HEK293 (cell line): ENCODE measurements around the gene CBR1.

Experiments
- CTCF ChIA-PET: fragments of 350-600 bp; formaldehyde crosslinking; extraction: SDS; loops from one replicate; lab custom pipeline; 2021; ENCODE audit warnings: antibody characterized with exemption; lab: Yijun Ruan, JAX
- POLR2A ChIA-PET: fragments of 300-600 bp; formaldehyde crosslinking; extraction: SDS; loops from one replicate; lab custom pipeline; 2020; ENCODE audit warnings: antibody characterized with exemption, inconsistent platforms; lab: Yijun Ruan, JAX
- H3K27ac ChIP-seq: fragments of 200-500 bp; sonication (Bioruptor generic); 2 replicates; pipeline ENCODE4 v1.5.1; 2014; ENCODE audit warnings: low read depth, low read length, control low read depth, inconsistent platforms; ENCODE audit errors: extremely low read depth
- H3K36me3 ChIP-seq, 2 experiments: fragments of 200-500 bp in 1 of 2; sonication (Bioruptor generic) in 1 of 2; 1 replicate in 1 of 2; 2 replicates in 1 of 2; pipeline ENCODE4 v1.5.1; 2014 to 2017; ENCODE audit warnings: inconsistent platforms in 2 of 2, low read length in 2 of 2; ENCODE audit not compliant: control insufficient read depth in 2 of 2, insufficient read depth in 1 of 2
- H3K4me1 ChIP-seq: fragments of 200-500 bp; sonication (Bioruptor generic); 2 replicates; pipeline ENCODE4 v1.5.1; 2014; ENCODE audit warnings: mild to moderate bottlenecking, low read length, inconsistent platforms; ENCODE audit not compliant: control insufficient read depth, insufficient read depth
- H3K4me3 ChIP-seq: 2 replicates; pipeline ENCODE4 v1.5.1; 2011; ENCODE audit warnings: low read depth, mild to moderate bottlenecking, control low read depth, low read length, moderate library complexity
- H3K9me3 ChIP-seq: fragments of 200-500 bp; sonication (Bioruptor generic); 2 replicates; pipeline ENCODE4 v1.5.1; 2014; ENCODE audit warnings: low read depth, low read length, inconsistent platforms; ENCODE audit not compliant: control insufficient read depth, insufficient read depth
- ELK4 ChIP-seq: IDR thresholded peaks from 2 replicates; pipeline ENCODE4 v1.6.1; 2011; ENCODE audit warnings: mild to moderate bottlenecking, low read depth, low read length, borderline replicate concordance
- FEZF1 ChIP-seq: fragments of 450-650 bp; formaldehyde crosslinking; IDR thresholded peaks from 2 replicates; pipeline ENCODE4 v1.5.1; 2016; ENCODE audit warnings: missing biosample characterization, missing genetic modification characterization
- KLF1 ChIP-seq: fragments of 450-650 bp; formaldehyde crosslinking; IDR thresholded peaks from 2 replicates; pipeline ENCODE4 v1.5.1; 2016; ENCODE audit warnings: missing biosample characterization, missing genetic modification characterization
- RBAK ChIP-seq: fragments of 450-650 bp; formaldehyde crosslinking; IDR thresholded peaks from 2 replicates; pipeline ENCODE4 v1.5.1; 2016; ENCODE audit warnings: missing biosample characterization, missing genetic modification characterization
- SCRT1 ChIP-seq: fragments of 450-650 bp; formaldehyde crosslinking; IDR thresholded peaks from 2 replicates; pipeline ENCODE4 v1.5.1; 2016; ENCODE audit warnings: missing biosample characterization, missing genetic modification characterization, borderline replicate concordance
- SCRT2 ChIP-seq: fragments of 450-650 bp; formaldehyde crosslinking; IDR thresholded peaks from 2 replicates; pipeline ENCODE4 v1.5.1; 2016; ENCODE audit warnings: missing biosample characterization, missing genetic modification characterization
- ZNF23 ChIP-seq: fragments of 450-650 bp; formaldehyde crosslinking; IDR thresholded peaks from 2 replicates; pipeline ENCODE4 v1.5.1; 2016; ENCODE audit warnings: missing biosample characterization, missing genetic modification characterization, borderline replicate concordance
- ZNF354C ChIP-seq: fragments of 450-650 bp; formaldehyde crosslinking; IDR thresholded peaks from 2 replicates; pipeline ENCODE4 v1.5.1; 2016; ENCODE audit warnings: missing biosample characterization, missing genetic modification characterization, low read depth, borderline replicate concordance
- ZNF426 ChIP-seq: fragments of 450-650 bp; formaldehyde crosslinking; IDR thresholded peaks from 2 replicates; pipeline ENCODE4 v1.5.1; 2017; ENCODE audit warnings: missing biosample characterization, missing genetic modification characterization, mild to moderate bottlenecking, inconsistent platforms, moderate library complexity
- ZNF596 ChIP-seq: fragments of 450-650 bp; IDR thresholded peaks from 2 replicates; pipeline ENCODE4 v1.5.0; 2018; ENCODE audit warnings: missing biosample characterization, mild to moderate bottlenecking, missing genetic modification characterization, moderate library complexity
- ZNF792 ChIP-seq: fragments of 450-650 bp; formaldehyde crosslinking; IDR thresholded peaks from 2 replicates; pipeline ENCODE4 v1.5.1; 2016; ENCODE audit warnings: missing biosample characterization, missing genetic modification characterization
- ZXDB ChIP-seq: fragments of 450-650 bp; formaldehyde crosslinking; IDR thresholded peaks from 2 replicates; pipeline ENCODE4 v1.5.1; 2016; ENCODE audit warnings: missing biosample characterization, missing genetic modification characterization
- TF ChIP-seq, protein P1 (sequence below): fragments of 450-650 bp; formaldehyde crosslinking; IDR thresholded peaks from 2 replicates; pipeline ENCODE4 v1.5.1; 2016; ENCODE audit warnings: missing biosample characterization, missing genetic modification characterization, low read depth
- TF ChIP-seq, protein P2 (sequence below): fragments of 450-650 bp; formaldehyde crosslinking; IDR thresholded peaks from 2 replicates; pipeline ENCODE4 v1.5.1; 2016; ENCODE audit warnings: missing biosample characterization, missing genetic modification characterization, low read depth
- TF ChIP-seq, protein P3 (sequence below): fragments of 450-650 bp; formaldehyde crosslinking; IDR thresholded peaks from 2 replicates; pipeline ENCODE4 v1.5.1; 2016; ENCODE audit warnings: missing biosample characterization, missing genetic modification characterization

CBR1 gene

DNA sequence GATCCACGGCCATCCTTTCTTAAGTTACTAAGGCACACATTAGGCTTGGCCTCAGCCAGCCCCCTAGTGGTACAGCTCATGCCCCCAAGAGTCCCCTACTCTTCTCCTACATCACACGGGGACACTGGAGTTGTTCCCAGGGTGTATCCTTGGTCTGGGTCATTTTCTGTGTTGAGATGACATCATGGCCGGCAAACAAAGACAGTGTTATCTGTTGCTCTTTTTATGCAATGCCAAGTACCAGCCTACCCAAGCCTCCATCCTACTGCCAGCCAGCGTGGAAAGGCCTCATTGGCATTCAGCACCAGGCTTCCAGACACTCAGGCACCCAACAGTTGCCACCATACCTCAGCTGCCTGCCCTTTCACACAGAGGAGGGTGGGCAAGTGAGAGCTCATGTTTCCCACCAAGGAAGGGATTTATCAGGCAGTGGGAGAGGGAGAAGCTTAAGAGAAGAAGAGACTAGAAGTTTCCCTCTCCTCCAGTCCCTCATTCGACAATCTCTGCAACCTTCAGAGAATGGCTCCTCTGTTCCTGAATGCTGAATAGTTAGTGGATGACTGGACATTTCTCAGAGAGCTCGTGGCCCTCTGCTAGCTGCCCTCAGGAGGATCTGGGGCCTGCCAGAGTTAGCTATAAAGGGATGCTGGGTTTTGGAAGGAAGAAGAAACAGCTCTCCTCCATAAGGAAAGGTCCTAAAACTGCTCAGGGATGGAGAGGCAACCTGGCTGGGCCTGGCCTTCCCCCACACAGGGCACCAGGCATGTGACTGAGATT is 17.7 kb downstream of the CBR1 start:
- Histone ChIP-seq H3K27ac (no peak overlapping the region), H3K4me1 (no peaks in the 10 kb centered on the region), H3K4me3 (no peak overlapping the region), H3K36me3 (no peaks in the 10 kb centered on the region), H3K9me3 (no peaks in the 10 kb centered on the region)
- TF ChIP-seq ZNF426 (tag by site-specific recombination), result no peak
- TF ChIP-seq, protein P1, sequence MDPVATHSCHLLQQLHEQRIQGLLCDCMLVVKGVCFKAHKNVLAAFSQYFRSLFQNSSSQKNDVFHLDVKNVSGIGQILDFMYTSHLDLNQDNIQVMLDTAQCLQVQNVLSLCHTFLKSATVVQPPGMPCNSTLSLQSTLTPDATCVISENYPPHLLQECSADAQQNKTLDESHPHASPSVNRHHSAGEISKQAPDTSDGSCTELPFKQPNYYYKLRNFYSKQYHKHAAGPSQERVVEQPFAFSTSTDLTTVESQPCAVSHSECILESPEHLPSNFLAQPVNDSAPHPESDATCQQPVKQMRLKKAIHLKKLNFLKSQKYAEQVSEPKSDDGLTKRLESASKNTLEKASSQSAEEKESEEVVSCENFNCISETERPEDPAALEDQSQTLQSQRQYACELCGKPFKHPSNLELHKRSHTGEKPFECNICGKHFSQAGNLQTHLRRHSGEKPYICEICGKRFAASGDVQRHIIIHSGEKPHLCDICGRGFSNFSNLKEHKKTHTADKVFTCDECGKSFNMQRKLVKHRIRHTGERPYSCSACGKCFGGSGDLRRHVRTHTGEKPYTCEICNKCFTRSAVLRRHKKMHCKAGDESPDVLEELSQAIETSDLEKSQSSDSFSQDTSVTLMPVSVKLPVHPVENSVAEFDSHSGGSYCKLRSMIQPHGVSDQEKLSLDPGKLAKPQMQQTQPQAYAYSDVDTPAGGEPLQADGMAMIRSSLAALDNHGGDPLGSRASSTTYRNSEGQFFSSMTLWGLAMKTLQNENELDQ (tag by site-specific recombination), result no peak
- TF ChIP-seq FEZF1 (tag by site-specific recombination), result peak; percentile 37; the same call in 1 of the 2 replicates
- TF ChIP-seq, protein P2, sequence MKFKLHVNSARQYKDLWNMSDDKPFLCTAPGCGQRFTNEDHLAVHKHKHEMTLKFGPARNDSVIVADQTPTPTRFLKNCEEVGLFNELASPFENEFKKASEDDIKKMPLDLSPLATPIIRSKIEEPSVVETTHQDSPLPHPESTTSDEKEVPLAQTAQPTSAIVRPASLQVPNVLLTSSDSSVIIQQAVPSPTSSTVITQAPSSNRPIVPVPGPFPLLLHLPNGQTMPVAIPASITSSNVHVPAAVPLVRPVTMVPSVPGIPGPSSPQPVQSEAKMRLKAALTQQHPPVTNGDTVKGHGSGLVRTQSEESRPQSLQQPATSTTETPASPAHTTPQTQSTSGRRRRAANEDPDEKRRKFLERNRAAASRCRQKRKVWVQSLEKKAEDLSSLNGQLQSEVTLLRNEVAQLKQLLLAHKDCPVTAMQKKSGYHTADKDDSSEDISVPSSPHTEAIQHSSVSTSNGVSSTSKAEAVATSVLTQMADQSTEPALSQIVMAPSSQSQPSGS (tag by site-specific recombination), result peak; percentile 30; the same call in 1 of the 2 replicates
- TF ChIP-seq, protein P3, sequence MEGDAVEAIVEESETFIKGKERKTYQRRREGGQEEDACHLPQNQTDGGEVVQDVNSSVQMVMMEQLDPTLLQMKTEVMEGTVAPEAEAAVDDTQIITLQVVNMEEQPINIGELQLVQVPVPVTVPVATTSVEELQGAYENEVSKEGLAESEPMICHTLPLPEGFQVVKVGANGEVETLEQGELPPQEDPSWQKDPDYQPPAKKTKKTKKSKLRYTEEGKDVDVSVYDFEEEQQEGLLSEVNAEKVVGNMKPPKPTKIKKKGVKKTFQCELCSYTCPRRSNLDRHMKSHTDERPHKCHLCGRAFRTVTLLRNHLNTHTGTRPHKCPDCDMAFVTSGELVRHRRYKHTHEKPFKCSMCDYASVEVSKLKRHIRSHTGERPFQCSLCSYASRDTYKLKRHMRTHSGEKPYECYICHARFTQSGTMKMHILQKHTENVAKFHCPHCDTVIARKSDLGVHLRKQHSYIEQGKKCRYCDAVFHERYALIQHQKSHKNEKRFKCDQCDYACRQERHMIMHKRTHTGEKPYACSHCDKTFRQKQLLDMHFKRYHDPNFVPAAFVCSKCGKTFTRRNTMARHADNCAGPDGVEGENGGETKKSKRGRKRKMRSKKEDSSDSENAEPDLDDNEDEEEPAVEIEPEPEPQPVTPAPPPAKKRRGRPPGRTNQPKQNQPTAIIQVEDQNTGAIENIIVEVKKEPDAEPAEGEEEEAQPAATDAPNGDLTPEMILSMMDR (tag by site-specific recombination), result peak; percentile 29; the same call in 1 of the 2 replicates
- no peak for TF ChIP-seq ZNF596
- TF ChIP-seq SCRT2 (tag by site-specific recombination), result peak; percentile 64
- POLR2A ChIA-PET, result interaction anchor here (1.2 kb wide), 1 partner anchor 18 kb away, joined by 3 read pairs; the partner anchor contains the start of gene CBR1
- CTCF ChIA-PET, result interaction anchor here (0.7 to 2.7 kb wide), 9 partner anchors 10 to 869 kb away, joined by 3 to 13 read pairs (median 4); no protein-coding TSS in a partner anchor

- H3K4me1 ChIP-seq, result no peaks in the 10 kb centered on the region
- POLR2A ChIA-PET, result no interaction called here
- TF ChIP-seq ZXDB (tag by site-specific recombination) (no peak), ZNF354C (tag by site-specific recombination) (no peak), ZNF792 (tag by site-specific recombination) (no peak), ZNF23 (tag by site-specific recombination) (no peak), ELK4 (no peak), SCRT1 (tag by site-specific recombination) (no peak), RBAK (tag by site-specific recombination) (no peak), KLF1 (tag by site-specific recombination) (no peak)
- H3K9me3 ChIP-seq, result no peaks in the 10 kb centered on the region
- CTCF ChIA-PET, result interaction anchor here (0.9 kb wide), 1 partner anchor 15 kb away, joined by 3 read pairs; no protein-coding TSS in a partner anchor
- H3K27ac ChIP-seq, result no peak overlapping the region
- H3K36me3 ChIP-seq, result no peaks in the 10 kb centered on the region
- no peak overlapping the region for H3K4me3 ChIP-seq
Measured at GRCh38 chr21:36089946-36090345, 20.1 kb downstream of the CBR1 start.
